GM12878 (cell line): ENCODE results near the gene SSBP3. TPM values are rescaled to one million over a fixed set of nuclear protein-coding genes. Genes with fewer than 3 reads are reported as not detected.

Experiments used
- BCL11A ChIP-seq: IDR thresholded peaks from 2 replicates; pipeline ENCODE4 v1.6.1; 2011; ENCODE audit warnings: low read depth, low read length
- ESRRA ChIP-seq: IDR thresholded peaks from 2 replicates; pipeline ENCODE4 v1.6.1; 2012; ENCODE audit warnings: mild to moderate bottlenecking, low read length, improper control_type of control experiment
- HDGF ChIP-seq: fragments of 450-650 bp; IDR thresholded peaks from 2 replicates; pipeline ENCODE4 v1.6.1; 2016; ENCODE audit warnings: antibody characterized with exemption
- IKZF1 ChIP-seq: fragments of 450-650 bp; conservative IDR thresholded peaks from 2 replicates; pipeline ENCODE4 v1.6.1; 2017; ENCODE audit warnings: antibody characterized with exemption, mild to moderate bottlenecking
- IRF4 ChIP-seq: IDR thresholded peaks from 2 replicates; pipeline ENCODE4 v1.6.1; 2011; ENCODE audit warnings: low read depth, low read length
- PML ChIP-seq: IDR thresholded peaks from 2 replicates; pipeline ENCODE4 v1.6.1; 2012; ENCODE audit warnings: low read length, inconsistent platforms
- SIN3A ChIP-seq: IDR thresholded peaks from 2 replicates; pipeline ENCODE4 v1.6.1; 2012; ENCODE audit warnings: low read depth, low read length, improper control_type of control experiment
- SMAD1 ChIP-seq: fragments of 450-650 bp; IDR thresholded peaks from 2 replicates; pipeline ENCODE4 v1.6.1; 2018; ENCODE audit warnings: mild to moderate bottlenecking, low read depth; ENCODE audit not compliant: partially characterized antibody
- SMC3 ChIP-seq: IDR thresholded peaks from 2 replicates; pipeline ENCODE4 v1.6.1; 2011; ENCODE audit warnings: low read length, improper control_type of control experiment, borderline replicate concordance
- SREBF2 ChIP-seq: IDR thresholded peaks from 2 replicates; pipeline ENCODE4 v1.6.1; 2012; ENCODE audit warnings: mild to moderate bottlenecking, low read length
- SRF ChIP-seq, 2 experiments: IDR thresholded peaks; 2 replicates each; pipeline ENCODE4 v1.6.1; 2011; ENCODE audit warnings: low read depth in 2 of 2, low read length in 2 of 2, mild to moderate bottlenecking in 1 of 2, moderate library complexity in 1 of 2
- YBX1 ChIP-seq: fragments of 450-650 bp; IDR thresholded peaks from 2 replicates; pipeline ENCODE4 v1.6.1; 2016; ENCODE audit warnings: antibody characterized with exemption
- ZSCAN29 ChIP-seq: fragments of 450-650 bp; IDR thresholded peaks from 2 replicates; pipeline ENCODE4 v1.6.1; 2017; ENCODE audit warnings: mild to moderate bottlenecking, moderate library complexity
- polyA plus RNA-seq, 11 experiments: library from polyadenylated mRNA; depleted of rRNA in 4 of 11; unstranded in 6 of 11; stranded (reverse) in 5 of 11; fragments of >200 nt; fragmentation: Nextera tagmentation in 4 of 11; fragmentation: Illumina TruSeq in 1 of 11; extraction: Ambion mirVana in 4 of 11; extraction: Trizol in 1 of 11; gene quantifications; 1 replicate in 1 of 11; 2 replicates in 10 of 11; pipeline versions ENCODE4 v1.2.1 to v1.2.3, GENCODE V29; 2011 to 2016; ENCODE audit warnings: inconsistent platforms in 2 of 11, missing spikeins in 2 of 11, low read depth in 1 of 11
- total RNA-seq, 4 experiments: library from RNA; depleted of rRNA in 3 of 4; stranded (reverse); fragments of >200 nt in 3 of 4; fragmentation: Illumina TruSeq in 1 of 4; extraction: Trizol in 1 of 4; gene quantifications; 2 replicates each; pipeline versions ENCODE4 v1.2.1 to v1.2.3, GENCODE V29; 2013 to 2021
- TF ChIP-seq, protein P1 (sequence below): IDR thresholded peaks from 2 replicates; pipeline ENCODE4 v1.6.1; 2012; ENCODE audit warnings: improper control_type of control experiment, low read depth, low read length; ENCODE audit not compliant: insufficient replicate concordance
- TF ChIP-seq, protein P2 (sequence below): fragments of 450-650 bp; IDR thresholded peaks from 2 replicates; pipeline ENCODE4 v1.6.1; 2018; ENCODE audit warnings: borderline replicate concordance, mild to moderate bottlenecking; ENCODE audit not compliant: partially characterized antibody
- TF ChIP-seq, protein P3 (sequence below), 3 experiments: IDR thresholded peaks in 2 of 3; conservative IDR thresholded peaks in 1 of 3; 2 replicates each; pipeline ENCODE4 v1.5.1; 2011; ENCODE audit warnings: low read depth in 3 of 3, low read length in 3 of 3, mild to moderate bottlenecking in 3 of 3, control low read depth in 2 of 3, moderate library complexity in 2 of 3, inconsistent platforms in 1 of 3, mixed read lengths in 1 of 3; ENCODE audit not compliant: control insufficient read depth in 2 of 3, insufficient read depth in 1 of 3; ENCODE audit errors: extremely low read depth in 1 of 3
- TF ChIP-seq, protein P4 (sequence below): fragments of 450-650 bp; IDR thresholded peaks from 2 replicates; pipeline ENCODE4 v1.6.1; 2017; ENCODE audit warnings: mild to moderate bottlenecking, moderate library complexity

Gene SSBP3
- total and polyA plus RNA-seq, 10 of the 15 experiments (the other 5 are each of a cell fraction or from before 2014, with no cell fraction given): 4.1 to 51.7 (median 17.1) TPM

DNA sequence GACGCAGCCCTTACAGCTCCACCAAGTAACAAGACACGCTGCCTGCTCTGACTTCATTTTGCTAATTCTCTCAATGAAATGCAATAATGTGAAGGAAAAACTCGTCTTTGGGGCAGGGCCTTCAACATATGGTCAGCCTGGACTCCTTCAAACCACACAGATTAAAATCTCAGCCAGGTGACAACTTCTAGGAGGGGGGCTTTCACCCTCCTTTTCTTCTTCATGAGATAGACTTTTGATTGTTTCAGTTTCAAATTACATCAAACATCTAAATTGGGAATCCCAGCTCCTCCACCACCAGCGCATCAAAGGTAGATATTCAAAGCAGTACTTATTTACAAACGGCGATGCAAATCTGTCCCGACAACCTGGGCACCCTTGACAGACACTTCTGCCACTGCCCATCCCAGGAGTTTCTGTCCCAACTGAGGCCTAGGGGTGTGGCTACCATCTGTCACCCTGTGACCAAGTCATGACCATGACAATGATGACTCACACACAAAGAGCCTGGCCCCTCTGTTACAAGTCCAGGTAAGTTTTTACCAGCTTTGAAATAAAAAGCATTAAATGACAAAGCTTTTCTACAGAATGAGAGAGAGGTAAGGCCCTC, 29.7 kb downstream of the SSBP3 start (continued):
- TF ChIP-seq, protein P1, sequence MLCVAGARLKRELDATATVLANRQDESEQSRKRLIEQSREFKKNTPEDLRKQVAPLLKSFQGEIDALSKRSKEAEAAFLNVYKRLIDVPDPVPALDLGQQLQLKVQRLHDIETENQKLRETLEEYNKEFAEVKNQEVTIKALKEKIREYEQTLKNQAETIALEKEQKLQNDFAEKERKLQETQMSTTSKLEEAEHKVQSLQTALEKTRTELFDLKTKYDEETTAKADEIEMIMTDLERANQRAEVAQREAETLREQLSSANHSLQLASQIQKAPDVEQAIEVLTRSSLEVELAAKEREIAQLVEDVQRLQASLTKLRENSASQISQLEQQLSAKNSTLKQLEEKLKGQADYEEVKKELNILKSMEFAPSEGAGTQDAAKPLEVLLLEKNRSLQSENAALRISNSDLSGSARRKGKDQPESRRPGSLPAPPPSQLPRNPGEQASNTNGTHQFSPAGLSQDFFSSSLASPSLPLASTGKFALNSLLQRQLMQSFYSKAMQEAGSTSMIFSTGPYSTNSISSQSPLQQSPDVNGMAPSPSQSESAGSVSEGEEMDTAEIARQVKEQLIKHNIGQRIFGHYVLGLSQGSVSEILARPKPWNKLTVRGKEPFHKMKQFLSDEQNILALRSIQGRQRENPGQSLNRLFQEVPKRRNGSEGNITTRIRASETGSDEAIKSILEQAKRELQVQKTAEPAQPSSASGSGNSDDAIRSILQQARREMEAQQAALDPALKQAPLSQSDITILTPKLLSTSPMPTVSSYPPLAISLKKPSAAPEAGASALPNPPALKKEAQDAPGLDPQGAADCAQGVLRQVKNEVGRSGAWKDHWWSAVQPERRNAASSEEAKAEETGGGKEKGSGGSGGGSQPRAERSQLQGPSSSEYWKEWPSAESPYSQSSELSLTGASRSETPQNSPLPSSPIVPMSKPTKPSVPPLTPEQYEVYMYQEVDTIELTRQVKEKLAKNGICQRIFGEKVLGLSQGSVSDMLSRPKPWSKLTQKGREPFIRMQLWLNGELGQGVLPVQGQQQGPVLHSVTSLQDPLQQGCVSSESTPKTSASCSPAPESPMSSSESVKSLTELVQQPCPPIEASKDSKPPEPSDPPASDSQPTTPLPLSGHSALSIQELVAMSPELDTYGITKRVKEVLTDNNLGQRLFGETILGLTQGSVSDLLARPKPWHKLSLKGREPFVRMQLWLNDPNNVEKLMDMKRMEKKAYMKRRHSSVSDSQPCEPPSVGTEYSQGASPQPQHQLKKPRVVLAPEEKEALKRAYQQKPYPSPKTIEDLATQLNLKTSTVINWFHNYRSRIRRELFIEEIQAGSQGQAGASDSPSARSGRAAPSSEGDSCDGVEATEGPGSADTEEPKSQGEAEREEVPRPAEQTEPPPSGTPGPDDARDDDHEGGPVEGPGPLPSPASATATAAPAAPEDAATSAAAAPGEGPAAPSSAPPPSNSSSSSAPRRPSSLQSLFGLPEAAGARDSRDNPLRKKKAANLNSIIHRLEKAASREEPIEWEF: no peak
- TF ChIP-seq, protein P2, sequence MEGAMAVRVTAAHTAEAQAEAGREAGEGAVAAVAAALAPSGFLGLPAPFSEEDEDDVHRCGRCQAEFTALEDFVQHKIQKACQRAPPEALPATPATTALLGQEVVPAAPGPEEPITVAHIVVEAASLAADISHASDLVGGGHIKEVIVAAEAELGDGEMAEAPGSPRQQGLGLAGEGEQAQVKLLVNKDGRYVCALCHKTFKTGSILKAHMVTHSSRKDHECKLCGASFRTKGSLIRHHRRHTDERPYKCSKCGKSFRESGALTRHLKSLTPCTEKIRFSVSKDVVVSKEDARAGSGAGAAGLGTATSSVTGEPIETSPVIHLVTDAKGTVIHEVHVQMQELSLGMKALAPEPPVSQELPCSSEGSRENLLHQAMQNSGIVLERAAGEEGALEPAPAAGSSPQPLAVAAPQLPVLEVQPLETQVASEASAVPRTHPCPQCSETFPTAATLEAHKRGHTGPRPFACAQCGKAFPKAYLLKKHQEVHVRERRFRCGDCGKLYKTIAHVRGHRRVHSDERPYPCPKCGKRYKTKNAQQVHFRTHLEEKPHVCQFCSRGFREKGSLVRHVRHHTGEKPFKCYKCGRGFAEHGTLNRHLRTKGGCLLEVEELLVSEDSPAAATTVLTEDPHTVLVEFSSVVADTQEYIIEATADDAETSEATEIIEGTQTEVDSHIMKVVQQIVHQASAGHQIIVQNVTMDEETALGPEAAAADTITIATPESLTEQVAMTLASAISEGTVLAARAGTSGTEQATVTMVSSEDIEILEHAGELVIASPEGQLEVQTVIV: no peak
- TF ChIP-seq SIN3A (no peak), PML (0 out of 2 replicates have a peak, but pooled peaks have one; percentile 56), YBX1 (no peak), ESRRA (no peak), BCL11A (peak; percentile 63; the same call in 1 of the 2 replicates), SMAD1 (no peak), IRF4 (peak; percentile 52; the same call in 1 of the 2 replicates), HDGF (no peak), SRF (IDR thresholded peaks at IDR 0.05; ENCODE audit: low read depth in 2 of 2, low read length in 2 of 2) (no peak), ZSCAN29 (no peak), IKZF1 (peak; percentile 53), SREBF2 (no peak), SMC3 (no peak; the same call in 1 of the 2 replicates)
- TF ChIP-seq, protein P3, sequence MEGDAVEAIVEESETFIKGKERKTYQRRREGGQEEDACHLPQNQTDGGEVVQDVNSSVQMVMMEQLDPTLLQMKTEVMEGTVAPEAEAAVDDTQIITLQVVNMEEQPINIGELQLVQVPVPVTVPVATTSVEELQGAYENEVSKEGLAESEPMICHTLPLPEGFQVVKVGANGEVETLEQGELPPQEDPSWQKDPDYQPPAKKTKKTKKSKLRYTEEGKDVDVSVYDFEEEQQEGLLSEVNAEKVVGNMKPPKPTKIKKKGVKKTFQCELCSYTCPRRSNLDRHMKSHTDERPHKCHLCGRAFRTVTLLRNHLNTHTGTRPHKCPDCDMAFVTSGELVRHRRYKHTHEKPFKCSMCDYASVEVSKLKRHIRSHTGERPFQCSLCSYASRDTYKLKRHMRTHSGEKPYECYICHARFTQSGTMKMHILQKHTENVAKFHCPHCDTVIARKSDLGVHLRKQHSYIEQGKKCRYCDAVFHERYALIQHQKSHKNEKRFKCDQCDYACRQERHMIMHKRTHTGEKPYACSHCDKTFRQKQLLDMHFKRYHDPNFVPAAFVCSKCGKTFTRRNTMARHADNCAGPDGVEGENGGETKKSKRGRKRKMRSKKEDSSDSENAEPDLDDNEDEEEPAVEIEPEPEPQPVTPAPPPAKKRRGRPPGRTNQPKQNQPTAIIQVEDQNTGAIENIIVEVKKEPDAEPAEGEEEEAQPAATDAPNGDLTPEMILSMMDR (IDR thresholded peaks at IDR 0.05 in 2 of 3, conservative IDR thresholded peaks at IDR 0.05 in 1 of 3; ENCODE audit: control insufficient read depth in 2 of 3, extremely low read depth in 1 of 3, insufficient read depth in 1 of 3, low read depth in 3 of 3, low read length in 3 of 3): no peak
- TF ChIP-seq, protein P4, sequence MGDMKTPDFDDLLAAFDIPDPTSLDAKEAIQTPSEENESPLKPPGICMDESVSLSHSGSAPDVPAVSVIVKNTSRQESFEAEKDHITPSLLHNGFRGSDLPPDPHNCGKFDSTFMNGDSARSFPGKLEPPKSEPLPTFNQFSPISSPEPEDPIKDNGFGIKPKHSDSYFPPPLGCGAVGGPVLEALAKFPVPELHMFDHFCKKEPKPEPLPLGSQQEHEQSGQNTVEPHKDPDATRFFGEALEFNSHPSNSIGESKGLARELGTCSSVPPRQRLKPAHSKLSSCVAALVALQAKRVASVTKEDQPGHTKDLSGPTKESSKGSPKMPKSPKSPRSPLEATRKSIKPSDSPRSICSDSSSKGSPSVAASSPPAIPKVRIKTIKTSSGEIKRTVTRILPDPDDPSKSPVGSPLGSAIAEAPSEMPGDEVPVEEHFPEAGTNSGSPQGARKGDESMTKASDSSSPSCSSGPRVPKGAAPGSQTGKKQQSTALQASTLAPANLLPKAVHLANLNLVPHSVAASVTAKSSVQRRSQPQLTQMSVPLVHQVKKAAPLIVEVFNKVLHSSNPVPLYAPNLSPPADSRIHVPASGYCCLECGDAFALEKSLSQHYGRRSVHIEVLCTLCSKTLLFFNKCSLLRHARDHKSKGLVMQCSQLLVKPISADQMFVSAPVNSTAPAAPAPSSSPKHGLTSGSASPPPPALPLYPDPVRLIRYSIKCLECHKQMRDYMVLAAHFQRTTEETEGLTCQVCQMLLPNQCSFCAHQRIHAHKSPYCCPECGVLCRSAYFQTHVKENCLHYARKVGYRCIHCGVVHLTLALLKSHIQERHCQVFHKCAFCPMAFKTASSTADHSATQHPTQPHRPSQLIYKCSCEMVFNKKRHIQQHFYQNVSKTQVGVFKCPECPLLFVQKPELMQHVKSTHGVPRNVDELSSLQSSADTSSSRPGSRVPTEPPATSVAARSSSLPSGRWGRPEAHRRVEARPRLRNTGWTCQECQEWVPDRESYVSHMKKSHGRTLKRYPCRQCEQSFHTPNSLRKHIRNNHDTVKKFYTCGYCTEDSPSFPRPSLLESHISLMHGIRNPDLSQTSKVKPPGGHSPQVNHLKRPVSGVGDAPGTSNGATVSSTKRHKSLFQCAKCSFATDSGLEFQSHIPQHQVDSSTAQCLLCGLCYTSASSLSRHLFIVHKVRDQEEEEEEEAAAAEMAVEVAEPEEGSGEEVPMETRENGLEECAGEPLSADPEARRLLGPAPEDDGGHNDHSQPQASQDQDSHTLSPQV: no peak
